Large intestine (tissue), 3 donors: ENCODE data around the gene RTEL1. TPM values are rescaled to one million over a fixed set of nuclear protein-coding genes. Genes with fewer than 3 reads are reported as not detected.

Source experiments
- DNase-seq, 2 donors: peaks; one replicate each; pipeline versions ENCODE4 v3.0.0 to v3.0.0-alpha.2; 2013
- H3K27ac ChIP-seq: one replicate; pipeline ENCODE4 v1.5.1; 2013; ENCODE audit warnings: low read length
- H3K27me3 ChIP-seq: 2 replicates; pipeline ENCODE4 v1.6.1; 2013; ENCODE audit warnings: low read length; ENCODE audit not compliant: control insufficient read depth, insufficient read depth
- H3K36me3 ChIP-seq: 2 replicates; pipeline ENCODE4 v1.6.1; 2013; ENCODE audit warnings: low read length; ENCODE audit not compliant: control insufficient read depth, insufficient read depth
- H3K4me1 ChIP-seq: one replicate; pipeline ENCODE4 v1.6.1; 2013; ENCODE audit warnings: low read length; ENCODE audit not compliant: control insufficient read depth, insufficient read depth
- H3K4me3 ChIP-seq: one replicate; pipeline ENCODE4 v1.5.1; 2013; ENCODE audit warnings: low read length
- H3K9me3 ChIP-seq: one replicate; pipeline ENCODE4 v1.6.1; 2013; ENCODE audit warnings: mild to moderate bottlenecking, low read depth, low read length, moderate library complexity; ENCODE audit not compliant: control insufficient read depth
- WGBS: methylation state at CpG from one replicate; pipeline ENCODE4 v1.1.5; 2013; ENCODE audit warnings: low lambda C conversion rate; ENCODE audit not compliant: insufficient coverage; 5-methylcytosine and 5-hydroxymethylcytosine counted together
- polyA plus RNA-seq: library from polyadenylated mRNA; unstranded; fragments of 120-200 nt; gene quantifications from one replicate; pipeline ENCODE4 v1.2.1, GENCODE V29; 2013

RTEL1 gene
- polyA plus RNA-seq, 1 donor: 12.2 TPM

GRCh38 chr20:63702751-63703470 is 44.8 kb downstream of the RTEL1 start:
- no peaks in the 10 kb centered on the region for H3K9me3 ChIP-seq
- H3K27me3 ChIP-seq: no peaks in the 10 kb centered on the region
- H3K4me1 ChIP-seq: peaks cover 11% of the 10 kb centered on the region
- H3K4me3 ChIP-seq: no peak overlapping the region
- no CpG with 5 or more reads among the region's 13 CpGs for WGBS
- peaks cover 32% of the 10 kb centered on the region for H3K36me3 ChIP-seq
- no peak overlapping the region for H3K27ac ChIP-seq
- no peak for DNase-seq

GRCh38 chr20:63703471-63703975 is 45.4 kb downstream of the RTEL1 start:
- no peaks in the 10 kb centered on the region for H3K9me3 ChIP-seq
- peaks cover 32% of the 10 kb centered on the region for H3K36me3 ChIP-seq
- H3K27me3 ChIP-seq: no peaks in the 10 kb centered on the region
- WGBS: no CpG with 5 or more reads among the region's 15 CpGs
- no peak overlapping the region for H3K27ac ChIP-seq
- H3K4me3 ChIP-seq: no peak overlapping the region
- peaks cover 11% of the 10 kb centered on the region for H3K4me1 ChIP-seq
- no peak for DNase-seq

- Histone ChIP-seq H3K27ac (no peak overlapping the region), H3K36me3 (peaks cover 32% of the 10 kb centered on the region), H3K9me3 (no peaks in the 10 kb centered on the region), H3K4me3 (no peak overlapping the region), H3K4me1 (peaks cover 15% of the 10 kb centered on the region), H3K27me3 (no peaks in the 10 kb centered on the region)
- DNase-seq: no peak
- WGBS: no CpG with 5 or more reads among the region's 11 CpGs
These were observed 46.0 kb downstream of the RTEL1 start for GRCh38 chr20:63703976-63704748.

GRCh38 chr20:63704749-63705117 is 46.6 kb downstream of the RTEL1 start:
- no peak for DNase-seq
- no CpG with 5 or more reads among the region's 6 CpGs for WGBS
- H3K36me3 ChIP-seq: peaks cover 36% of the 10 kb centered on the region

GRCh38 chr20:63705232-63706026 is 47.3 kb downstream of the RTEL1 start:
- no peak overlapping the region for H3K4me3 ChIP-seq
- no peaks in the 10 kb centered on the region for H3K27me3 ChIP-seq
- no CpG with 5 or more reads among the region's 8 CpGs for WGBS
- no peaks in the 10 kb centered on the region for H3K9me3 ChIP-seq
- peaks cover 38% of the 10 kb centered on the region for H3K36me3 ChIP-seq
- no peak overlapping the region for H3K27ac ChIP-seq
- H3K4me1 ChIP-seq: peaks cover 17% of the 10 kb centered on the region
- DNase-seq: no peak

More at GRCh38 chr20:63704749-63705117, 46.6 kb downstream of the RTEL1 start:
- peaks cover 17% of the 10 kb centered on the region for H3K4me1 ChIP-seq
- H3K27me3 ChIP-seq: no peaks in the 10 kb centered on the region
- H3K9me3 ChIP-seq: no peaks in the 10 kb centered on the region
- H3K27ac ChIP-seq: no peak overlapping the region
- H3K4me3 ChIP-seq: no peak overlapping the region

- Histone ChIP-seq H3K36me3 (peaks cover 44% of the 10 kb centered on the region), H3K27me3 (no peaks in the 10 kb centered on the region), H3K9me3 (no peaks in the 10 kb centered on the region), H3K27ac (no peak overlapping the region), H3K4me1 (peaks cover 17% of the 10 kb centered on the region), H3K4me3 (peak overlapping the region; percentile 74)
- DNase-seq: no peak
- WGBS: no CpG with 5 or more reads among the region's 12 CpGs
These were observed 48.0 kb downstream of the RTEL1 start for GRCh38 chr20:63706027-63706695.

- Histone ChIP-seq H3K36me3 (peaks cover 50% of the 10 kb centered on the region), H3K27me3 (no peaks in the 10 kb centered on the region), H3K4me3 (peak overlapping the region; percentile 74), H3K27ac (peak overlapping the region; percentile 48), H3K9me3 (no peaks in the 10 kb centered on the region), H3K4me1 (peaks cover 17% of the 10 kb centered on the region)
- no CpG with 5 or more reads among the region's 56 CpGs for WGBS
- peak in 1 of 2 donors; percentile 50 for DNase-seq
These were observed 48.9 kb downstream of the RTEL1 start for GRCh38 chr20:63706852-63707557.

- Histone ChIP-seq H3K27me3 (no peaks in the 10 kb centered on the region), H3K36me3 (peaks cover 55% of the 10 kb centered on the region), H3K27ac (peak within 1 kb of the TSS; percentile 48), H3K4me3 (peak within 1 kb of the TSS; percentile 74), H3K9me3 (no peaks in the 10 kb centered on the region), H3K4me1 (peaks cover 17% of the 10 kb centered on the region)
- DNase-seq: peak; percentile 82 to 91
- no CpG with 5 or more reads among the region's 98 CpGs for WGBS
These were observed 49.6 kb downstream of the RTEL1 start, which contains the start of the genes ARFRP1 and ZGPAT for GRCh38 chr20:63707558-63708300. TSS of gene ARFRP1 (minus strand) at chr20:63707976. CDS start at chr20:63707091, 885 bp downstream. TSS of gene ZGPAT (plus strand) at chr20:63708039. CDS start at chr20:63708581, 542 bp downstream.
